NCI-H1436 (cell line): Measurements from ENCODE around the gene CTAG1B.
"Not testable (repeated sequence)": the region's sequence is repeated elsewhere in the genome, so short reads cannot be mapped to it uniquely, and the experiment has no call there.

Source experiments
- DNase-seq: peaks from one replicate; lab custom pipeline; 2025; lab: John Stamatoyannopoulos, UW

Gene CTAG1B

GRCh38 chrX:154620767-154621414 is 1.8 kb upstream of the CTAG1B start:
- DNase-seq: not testable (repeated sequence)

GRCh38 chrX:154613586-154613985 is 5.5 kb downstream of the CTAG1B start:
- not testable (repeated sequence) for DNase-seq

GRCh38 chrX:154611146-154611545 is 7.9 kb downstream of the CTAG1B start:
- DNase-seq: not testable (repeated sequence)

GRCh38 chrX:154608823-154609222 is 10.3 kb downstream of the CTAG1B start:
- not testable (repeated sequence) for DNase-seq

GRCh38 chrX:154607976-154608375 is 11.1 kb downstream of the CTAG1B start:
- not testable (repeated sequence) for DNase-seq

- no peak for DNase-seq
Measured at GRCh38 chrX:154607370-154607769, 11.7 kb downstream of the CTAG1B start.

GRCh38 chrX:154605566-154605965 is 13.5 kb downstream of the CTAG1B start:
- DNase-seq: no peak

GRCh38 chrX:154603438-154604430 is 15.3 kb downstream of the CTAG1B start:
- no peak for DNase-seq

GRCh38 chrX:154602766-154603437 is 16.2 kb downstream of the CTAG1B start:
- no peak for DNase-seq

GRCh38 chrX:154602226-154602625 is 16.9 kb downstream of the CTAG1B start:
- DNase-seq: no peak

GRCh38 chrX:154600759-154601374 is 18.2 kb downstream of the CTAG1B start:
- DNase-seq: no peak

- DNase-seq: no peak
Measured at GRCh38 chrX:154599531-154599930, 19.6 kb downstream of the CTAG1B start.

GRCh38 chrX:154598656-154599055 is 20.4 kb downstream of the CTAG1B start:
- DNase-seq: no peak

- no peak for DNase-seq
Measured at GRCh38 chrX:154597221-154597620, 21.9 kb downstream of the CTAG1B start.

GRCh38 chrX:154596290-154596929 is 22.7 kb downstream of the CTAG1B start:
- DNase-seq: no peak

- DNase-seq: no peak
Measured at GRCh38 chrX:154595559-154596249, 23.4 kb downstream of the CTAG1B start.

GRCh38 chrX:154594491-154594890 is 24.6 kb downstream of the CTAG1B start:
- DNase-seq: no peak

- DNase-seq: no peak
Measured at GRCh38 chrX:154593201-154593600, 25.9 kb downstream of the CTAG1B start.

GRCh38 chrX:154592505-154592904 is 26.6 kb downstream of the CTAG1B start:
- no peak for DNase-seq

GRCh38 chrX:154590415-154590814 is 28.7 kb downstream of the CTAG1B start:
- not testable (repeated sequence) for DNase-seq
